ENCODE data around the gene SEMA3D. TPM values are rescaled to one million over a fixed set of nuclear protein-coding genes. Genes with fewer than 3 reads are reported as not detected.

The SEMA3D gene
- total RNA-seq: 3.0 and 4.8 TPM in 2 replicates

DNA sequence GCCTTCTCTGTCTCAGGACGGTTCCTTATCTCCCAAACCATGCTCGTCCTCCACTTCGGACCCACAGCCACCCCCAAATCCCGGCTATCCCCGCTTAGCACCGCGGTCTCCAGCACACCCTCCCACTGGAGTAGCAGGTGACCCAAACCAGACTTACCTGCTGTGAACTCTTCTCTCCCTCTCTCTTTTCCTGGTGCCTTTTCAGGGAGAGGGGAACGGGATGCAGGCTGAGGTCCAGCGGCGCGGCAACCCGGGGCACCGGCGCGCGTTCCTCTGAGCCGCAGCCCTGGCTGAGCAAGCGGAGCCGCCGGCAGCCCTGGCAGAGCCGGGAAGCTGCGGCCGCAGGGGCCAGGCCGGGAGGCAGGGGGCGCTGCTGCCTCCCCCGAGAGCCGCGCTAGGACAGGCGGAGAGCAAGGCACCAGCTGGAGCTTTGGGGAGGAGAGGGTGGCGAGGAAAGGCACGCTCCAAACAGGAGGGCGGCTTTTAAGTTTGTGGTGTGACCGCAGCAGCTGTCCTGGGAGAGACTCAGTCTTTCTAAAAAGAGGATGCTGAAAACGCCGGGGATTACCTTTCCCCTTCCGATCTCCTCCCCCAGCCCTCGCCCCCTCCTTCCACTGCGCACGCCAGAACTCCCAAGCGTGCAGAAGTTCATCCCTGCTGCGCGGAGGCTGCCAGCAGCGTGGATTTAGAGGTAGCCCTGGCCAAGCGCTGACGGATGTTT lies at the start of gene SEMA3D:
Gene SEMA3D (minus strand): TSS at position 536 of the 721 bp plus-strand sequence. CDS start 65,165 bp downstream, outside the sequence.
- peak within 1 kb of the TSS; percentile 60 for H3K4me3 ChIP-seq (ENCODE audit: low read depth, low read length)
- TF ChIP-seq, protein P1, sequence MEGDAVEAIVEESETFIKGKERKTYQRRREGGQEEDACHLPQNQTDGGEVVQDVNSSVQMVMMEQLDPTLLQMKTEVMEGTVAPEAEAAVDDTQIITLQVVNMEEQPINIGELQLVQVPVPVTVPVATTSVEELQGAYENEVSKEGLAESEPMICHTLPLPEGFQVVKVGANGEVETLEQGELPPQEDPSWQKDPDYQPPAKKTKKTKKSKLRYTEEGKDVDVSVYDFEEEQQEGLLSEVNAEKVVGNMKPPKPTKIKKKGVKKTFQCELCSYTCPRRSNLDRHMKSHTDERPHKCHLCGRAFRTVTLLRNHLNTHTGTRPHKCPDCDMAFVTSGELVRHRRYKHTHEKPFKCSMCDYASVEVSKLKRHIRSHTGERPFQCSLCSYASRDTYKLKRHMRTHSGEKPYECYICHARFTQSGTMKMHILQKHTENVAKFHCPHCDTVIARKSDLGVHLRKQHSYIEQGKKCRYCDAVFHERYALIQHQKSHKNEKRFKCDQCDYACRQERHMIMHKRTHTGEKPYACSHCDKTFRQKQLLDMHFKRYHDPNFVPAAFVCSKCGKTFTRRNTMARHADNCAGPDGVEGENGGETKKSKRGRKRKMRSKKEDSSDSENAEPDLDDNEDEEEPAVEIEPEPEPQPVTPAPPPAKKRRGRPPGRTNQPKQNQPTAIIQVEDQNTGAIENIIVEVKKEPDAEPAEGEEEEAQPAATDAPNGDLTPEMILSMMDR (IDR thresholded peaks at IDR 0.05; ENCODE audit: insufficient read depth, low read depth, low read length): peak; percentile 80
- DNase-seq (ENCODE audit: low read depth): peak; percentile 72

DNA sequence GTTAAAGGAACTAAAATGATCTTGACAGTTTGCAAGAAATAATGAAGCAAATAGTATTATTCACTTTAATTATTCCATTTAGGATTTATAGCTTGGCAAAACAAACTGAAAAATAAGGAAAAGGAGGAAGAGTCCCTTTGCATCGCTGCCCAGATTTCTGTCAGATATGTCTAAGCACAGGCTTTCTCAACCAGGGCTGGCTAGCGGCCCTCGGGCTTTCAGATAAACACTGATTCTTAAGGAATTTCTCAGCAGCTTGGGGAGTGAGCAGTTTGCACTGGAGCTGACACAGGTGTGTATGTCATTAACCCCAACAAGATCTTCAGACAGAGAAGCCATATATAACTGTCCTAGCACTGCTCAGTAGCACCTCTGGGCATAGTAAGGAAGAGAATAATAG lies 47.9 kb upstream of the SEMA3D start:
- no peak overlapping the region for H3K4me3 ChIP-seq (ENCODE audit: low read depth, low read length)
- no peak for DNase-seq (ENCODE audit: low read depth)
- TF ChIP-seq, protein P1 (IDR thresholded peaks at IDR 0.05; ENCODE audit: insufficient read depth, low read depth, low read length): no peak

DNA sequence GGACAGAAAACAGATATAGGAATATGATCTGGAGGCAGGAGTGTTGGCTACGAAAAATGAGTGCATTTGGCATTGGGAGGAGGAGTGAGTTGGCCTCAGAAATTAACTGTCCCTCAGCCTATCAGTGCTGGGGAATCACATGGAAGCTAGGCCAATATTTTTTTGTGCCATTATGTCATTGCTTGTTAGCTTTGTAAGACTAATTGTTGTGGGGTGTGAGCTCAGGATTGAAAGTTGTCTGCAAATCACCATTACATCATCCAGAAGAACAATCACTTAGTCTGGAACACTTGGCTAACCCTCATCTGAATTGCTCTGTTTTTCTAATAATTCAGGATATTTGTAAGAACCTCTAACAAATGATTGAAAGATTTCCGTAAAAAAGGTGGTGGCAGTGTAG lies 45.2 kb upstream of the SEMA3D start:
- no peak overlapping the region for H3K4me3 ChIP-seq (ENCODE audit: low read depth, low read length)
- no peak for DNase-seq (ENCODE audit: low read depth)
- TF ChIP-seq, protein P1 (IDR thresholded peaks at IDR 0.05; ENCODE audit: insufficient read depth, low read depth, low read length): no peak

DNA sequence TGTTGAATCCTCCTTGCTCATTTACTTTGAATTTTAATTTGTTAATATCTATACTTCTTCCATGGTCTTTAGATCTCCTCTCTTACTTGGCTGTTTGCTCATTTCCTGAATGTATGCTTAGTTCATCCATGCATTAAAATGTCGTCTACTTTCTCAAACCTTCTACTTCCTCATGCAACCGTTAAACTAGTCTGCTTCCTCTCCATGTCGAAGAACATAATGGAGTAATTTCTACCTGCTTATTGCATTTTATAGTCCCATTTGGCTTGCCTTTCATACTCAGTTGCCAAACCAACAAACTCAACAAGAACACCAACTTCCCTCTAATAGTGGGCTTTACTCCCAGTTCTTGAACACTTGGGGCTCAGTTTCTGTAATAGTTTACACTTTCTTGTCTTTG lies 43.8 kb upstream of the SEMA3D start:
- H3K4me3 ChIP-seq (ENCODE audit: low read depth, low read length): no peak overlapping the region
- DNase-seq (ENCODE audit: low read depth): no peak
- TF ChIP-seq, protein P1 (IDR thresholded peaks at IDR 0.05; ENCODE audit: insufficient read depth, low read depth, low read length): no peak

DNA sequence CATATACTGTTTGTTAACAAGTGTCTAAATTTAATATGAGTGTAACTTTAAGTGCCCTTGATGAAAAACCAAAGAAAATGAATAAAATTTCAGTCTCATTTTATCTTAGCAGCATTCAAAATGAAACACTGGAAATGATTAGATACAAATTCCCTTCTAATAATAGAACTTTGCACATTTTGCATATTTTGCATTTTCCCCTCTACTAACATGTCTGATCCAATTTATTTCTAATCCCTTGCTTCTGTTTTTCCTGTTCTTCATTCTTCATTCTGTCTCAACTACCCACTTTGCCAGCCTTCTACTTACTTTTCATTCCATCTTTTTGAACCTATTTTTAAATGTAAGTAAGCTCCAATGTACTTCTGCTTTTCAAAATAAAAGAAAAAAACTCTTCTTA lies 42.7 kb upstream of the SEMA3D start:
- no peak overlapping the region for H3K4me3 ChIP-seq (ENCODE audit: low read depth, low read length)
- TF ChIP-seq, protein P1 (IDR thresholded peaks at IDR 0.05; ENCODE audit: insufficient read depth, low read depth, low read length): no peak
- DNase-seq (ENCODE audit: low read depth): no peak

DNA sequence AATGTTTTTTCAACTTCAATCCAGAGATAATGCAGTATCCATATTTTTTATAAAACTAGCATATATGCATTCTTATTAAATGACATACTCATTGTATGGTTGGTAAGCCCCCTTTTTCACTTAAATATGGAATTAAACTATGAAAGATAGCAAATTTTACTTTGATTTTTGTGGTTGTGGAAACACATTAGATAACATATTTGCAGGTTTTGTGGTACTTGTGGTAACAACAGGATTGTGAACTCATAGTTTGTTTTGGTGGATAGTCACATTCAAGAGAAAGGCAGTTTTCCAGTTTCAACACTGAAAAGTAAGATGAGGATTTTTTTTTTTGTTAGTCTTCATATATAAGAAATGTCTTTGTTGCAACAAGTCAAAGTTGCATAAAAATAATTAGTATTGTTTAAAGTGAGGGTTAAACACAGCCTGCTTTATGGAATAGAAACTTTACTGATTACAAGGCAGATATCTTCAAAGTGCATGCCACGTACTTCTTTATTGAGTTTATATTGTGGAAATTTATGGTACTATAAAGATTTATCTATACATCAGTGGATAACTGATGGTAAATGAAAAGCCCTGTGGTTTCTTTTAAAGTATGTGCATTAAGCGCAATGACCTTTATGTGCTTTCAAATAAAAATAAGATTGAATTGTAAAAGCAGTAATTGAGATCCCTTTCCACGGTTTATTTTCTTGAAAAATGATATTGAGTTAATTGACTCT lies 39.7 kb upstream of the SEMA3D start:
- no peak overlapping the region for H3K4me3 ChIP-seq (ENCODE audit: low read depth, low read length)
- TF ChIP-seq, protein P1 (IDR thresholded peaks at IDR 0.05; ENCODE audit: insufficient read depth, low read depth, low read length): no peak
- no peak for DNase-seq (ENCODE audit: low read depth)
